CD14-positive monocyte (primary cell): ENCODE results near the gene ALS2. TPM values are rescaled to one million over a fixed set of nuclear protein-coding genes. Genes with fewer than 3 reads are reported as not detected.
A peak's percentile ranks its signal among the peaks of the same experiment; 100 is the strongest.

Experiments used
- DNase-seq, 3 donors: peaks; one replicate each; pipeline ENCODE4 v3.0.0-alpha.2; 2011 to 2022
- H2AFZ ChIP-seq: 2 replicates; pipeline ENCODE4 v1.6.0; 2012; ENCODE audit warnings: mild to moderate bottlenecking, low read depth, low read length, inconsistent platforms; ENCODE audit not compliant: insufficient read depth, poor library complexity, severe bottlenecking
- H3K27ac ChIP-seq, 2 donors: 1 replicate in 1 of 2; 2 replicates in 1 of 2; pipeline ENCODE4 v1.5.1; 2012 to 2013; ENCODE audit warnings: low read length in 2 of 2, control low read depth in 1 of 2, inconsistent platforms in 1 of 2, low read depth in 1 of 2, mild to moderate bottlenecking in 1 of 2
- H3K27me3 ChIP-seq, 2 donors: one replicate each; pipeline versions ENCODE4 v1.6.0 to v1.6.1; 2011 to 2013; ENCODE audit warnings: low read length in 2 of 2; ENCODE audit not compliant: control insufficient read depth in 2 of 2, insufficient read depth in 2 of 2
- H3K36me3 ChIP-seq, 2 donors: replicated peaks in 1 of 2; 1 replicate in 1 of 2; 2 replicates in 1 of 2; pipeline versions ENCODE4 v1.5.1 to v1.6.1; 2012 to 2013; ENCODE audit warnings: low read length in 2 of 2, control low read depth in 1 of 2, inconsistent platforms in 1 of 2, mild to moderate bottlenecking in 1 of 2; ENCODE audit not compliant: insufficient read depth in 2 of 2, control insufficient read depth in 1 of 2
- H3K4me1 ChIP-seq, 2 donors: 1 replicate in 1 of 2; 2 replicates in 1 of 2; pipeline versions ENCODE4 v1.5.1 to v1.6.1; 2012 to 2013; ENCODE audit warnings: low read length in 2 of 2, control low read depth in 1 of 2, inconsistent platforms in 1 of 2, mild to moderate bottlenecking in 1 of 2, moderate library complexity in 1 of 2; ENCODE audit not compliant: insufficient read depth in 2 of 2, control insufficient read depth in 1 of 2
- H3K4me2 ChIP-seq: replicated peaks from 2 replicates; pipeline ENCODE3; 2012; ENCODE audit warnings: low read length, moderate library complexity, mild to moderate bottlenecking; ENCODE audit not compliant: poor library complexity, severe bottlenecking; ENCODE audit errors: extremely low read depth
- H3K4me3 ChIP-seq, 3 experiments: fragments of 200-600 bp in 1 of 3; sonication (generic) in 1 of 3; replicated peaks in 1 of 3; 1 replicate in 2 of 3; 2 replicates in 1 of 3; pipeline ENCODE4 v1.5.1; 2011 to 2013; ENCODE audit warnings: low read length in 3 of 3, mild to moderate bottlenecking in 3 of 3, control low read depth in 2 of 3, low read depth in 2 of 3, inconsistent platforms in 1 of 3, moderate library complexity in 1 of 3
- H3K79me2 ChIP-seq: 2 replicates; pipeline ENCODE4 v1.6.0; 2012; ENCODE audit warnings: mild to moderate bottlenecking, control low read depth, inconsistent platforms, low read length, moderate library complexity; ENCODE audit not compliant: insufficient read depth
- H3K9ac ChIP-seq: 2 replicates; pipeline ENCODE4 v1.6.0; 2017; ENCODE audit warnings: low read length, mild to moderate bottlenecking; ENCODE audit not compliant: insufficient read depth, poor library complexity, severe bottlenecking
- H3K9me3 ChIP-seq, 2 donors: replicated peaks in 1 of 2; 1 replicate in 1 of 2; 2 replicates in 1 of 2; pipeline versions ENCODE4 v1.5.1 to v1.6.1; 2012 to 2013; ENCODE audit warnings: low read length in 2 of 2, control low read depth in 1 of 2; ENCODE audit not compliant: control insufficient read depth in 1 of 2, insufficient read depth in 1 of 2
- H4K20me1 ChIP-seq: 2 replicates; pipeline ENCODE4 v1.6.0; 2012; ENCODE audit warnings: mild to moderate bottlenecking, low read length, control low read depth, moderate library complexity; ENCODE audit not compliant: insufficient read depth
- H3K27ac Mint-ChIP-seq, 7 donors: one replicate each; pipeline ENCODE4 v1.8.0; 2020; ENCODE audit warnings: mild to moderate bottlenecking in 7 of 7, mixed read lengths in 7 of 7, moderate library complexity in 6 of 7, inconsistent platforms in 2 of 7
- H3K27me3 Mint-ChIP-seq, 3 donors: one replicate each; pipeline ENCODE4 v1.8.0; 2021 to 2022; ENCODE audit warnings: low read depth in 3 of 3, mild to moderate bottlenecking in 3 of 3, mixed read lengths in 3 of 3, moderate library complexity in 3 of 3, inconsistent platforms in 1 of 3
- H3K36me3 Mint-ChIP-seq, 2 donors: one replicate each; pipeline ENCODE4 v1.8.0; 2020; ENCODE audit warnings: mixed read lengths in 2 of 2, inconsistent platforms in 1 of 2, mild to moderate bottlenecking in 1 of 2
- H3K4me1 Mint-ChIP-seq: one replicate; pipeline ENCODE4 v1.8.0; 2020; ENCODE audit warnings: mild to moderate bottlenecking, mixed read lengths
- H3K4me3 Mint-ChIP-seq, 2 donors: one replicate each; pipeline ENCODE4 v1.8.0; 2020; ENCODE audit warnings: mild to moderate bottlenecking in 2 of 2, mixed read lengths in 2 of 2, moderate library complexity in 1 of 2
- H3K9me3 Mint-ChIP-seq, 7 donors: one replicate each; pipeline ENCODE4 v1.8.0; 2020 to 2022; ENCODE audit warnings: mixed read lengths in 7 of 7, mild to moderate bottlenecking in 6 of 7, moderate library complexity in 6 of 7, inconsistent platforms in 2 of 7
- CTCF ChIP-seq: fragments of 200-600 bp; IDR thresholded peaks from one replicate; pipeline ENCODE4 v1.8.0; 2022; ENCODE audit warnings: antibody characterized with exemption, mild to moderate bottlenecking
- WGBS: methylation state at CpG from one replicate; pipeline ENCODE4 v1.1.5; 2013; ENCODE audit warnings: missing lambda C conversion rate; ENCODE audit not compliant: insufficient coverage; 5-methylcytosine and 5-hydroxymethylcytosine counted together
- intact Hi-C, 2 donors: fragments of 100-400 bp; cut with micrococcal nuclease; formaldehyde crosslinking; loops; one replicate each; pipeline versions ENCODE4 v1.15.0 to v1.15.1; 2023
- polyA plus RNA-seq, 3 donors: library from polyadenylated mRNA; depleted of rRNA in 1 of 3; unstranded in 2 of 3; stranded (reverse) in 1 of 3; fragments of 300-500 nt in 2 of 3; fragments of >200 nt in 1 of 3; fragmentation: Illumina TruSeq in 2 of 3; gene quantifications; 1 replicate in 2 of 3; 2 replicates in 1 of 3; pipeline ENCODE4 v1.2.3, GENCODE V29; 2012 to 2021

Gene ALS2
- polyA plus RNA-seq, 3 donors: 2.6 to 4.7 (median 3.1) TPM

- H3K4me1 Mint-ChIP-seq: no peaks in the 10 kb centered on the region
- Histone ChIP-seq H3K27me3 (no peaks in the 10 kb centered on the region), H3K9me3 (no peaks in the 10 kb centered on the region), H3K27ac (no peak overlapping the region), H3K36me3 (peaks cover 6 to 8% of the 10 kb centered on the region in 2 donors), H3K79me2 (no peaks in the 10 kb centered on the region), H4K20me1 (no peaks in the 10 kb centered on the region), H3K4me1 (no peaks in the 10 kb centered on the region), H2AFZ (no peak overlapping the region), H3K4me3 (no peak overlapping the region), H3K4me2 (no peak overlapping the region), H3K9ac (no peak overlapping the region)
- H3K27ac Mint-ChIP-seq: peak overlapping the region in 1 of 7 donors; percentile 20
- H3K36me3 Mint-ChIP-seq: peaks cover 4 to 10% of the 10 kb centered on the region in 2 donors
- peaks cover 0 to 1% (median 0%) of the 10 kb centered on the region in 7 donors for H3K9me3 Mint-ChIP-seq
- 91% methylated on average over 2 of the region's 6 CpGs for WGBS
- no peak for DNase-seq
- no peak overlapping the region for H3K4me3 Mint-ChIP-seq
- H3K27me3 Mint-ChIP-seq: no peaks in the 10 kb centered on the region
- TF ChIP-seq CTCF: no peak
- intact Hi-C loops: no loop called here
Observed at GRCh38 chr2:201696151-201696659, 84.5 kb downstream of the ALS2 start.

- intact Hi-C loops: no loop called here
- H3K4me3 ChIP-seq: no peak overlapping the region
- no peak overlapping the region for H3K27ac ChIP-seq
- Mint-ChIP-seq H3K4me3 (no peak overlapping the region), H3K4me1 (no peaks in the 10 kb centered on the region), H3K9me3 (no peaks in the 10 kb centered on the region), H3K36me3 (no peaks in the 10 kb centered on the region), H3K27ac (no peak overlapping the region), H3K27me3 (peaks cover 2 to 6% (median 2%) of the 10 kb centered on the region in 3 donors)
- H3K9ac ChIP-seq: no peak overlapping the region
- H3K4me2 ChIP-seq: no peak overlapping the region
- no peak for DNase-seq
- no peaks in the 10 kb centered on the region for H3K27me3 ChIP-seq
- H3K9me3 ChIP-seq: no peaks in the 10 kb centered on the region
- H3K79me2 ChIP-seq: no peaks in the 10 kb centered on the region
- no peak overlapping the region for H2AFZ ChIP-seq
- WGBS: 90% methylated on average over 3 of the region's 3 CpGs
- H4K20me1 ChIP-seq: no peaks in the 10 kb centered on the region
- no peaks in the 10 kb centered on the region for H3K36me3 ChIP-seq
- no peaks in the 10 kb centered on the region for H3K4me1 ChIP-seq
- no peak for TF ChIP-seq CTCF
Observed at GRCh38 chr2:201685156-201685555, 95.6 kb downstream of the ALS2 start.
